HEK293 (cell line): Measurements from ENCODE around the gene HSPB8.

Source experiments
- OSR2 ChIP-seq: fragments of 450-650 bp; formaldehyde crosslinking; IDR thresholded peaks from 2 replicates; pipeline ENCODE4 v1.5.1; 2016; ENCODE audit warnings: missing biosample characterization, missing genetic modification characterization
- REPIN1 ChIP-seq: fragments of 450-650 bp; formaldehyde crosslinking; IDR thresholded peaks from 2 replicates; pipeline ENCODE4 v1.5.1; 2017; ENCODE audit warnings: missing biosample characterization, missing genetic modification characterization, low read depth
- ZNF133 ChIP-seq: fragments of 450-650 bp; formaldehyde crosslinking; IDR thresholded peaks from 2 replicates; pipeline ENCODE4 v1.5.1; 2016; ENCODE audit warnings: missing biosample characterization, missing genetic modification characterization

- no peak for TF ChIP-seq OSR2 (tag by site-specific recombination)
- no peak for TF ChIP-seq REPIN1 (tag by site-specific recombination)
- no peak for TF ChIP-seq ZNF133 (tag by site-specific recombination)
Observed at GRCh38 chr12:119177056-119177325, 1.7 kb upstream of the HSPB8 start.
